GM18867 (cell line): ENCODE measurements around the gene MAP2.

Experiments
- ATAC-seq: cut with Tn5 transposase; IDR thresholded peaks from one replicate; pipeline ENCODE4 v1.9.1; 2021; ENCODE audit warnings: mild to moderate bottlenecking, moderate library complexity; ENCODE audit not compliant: unreplicated experiment

MAP2 gene

DNA sequence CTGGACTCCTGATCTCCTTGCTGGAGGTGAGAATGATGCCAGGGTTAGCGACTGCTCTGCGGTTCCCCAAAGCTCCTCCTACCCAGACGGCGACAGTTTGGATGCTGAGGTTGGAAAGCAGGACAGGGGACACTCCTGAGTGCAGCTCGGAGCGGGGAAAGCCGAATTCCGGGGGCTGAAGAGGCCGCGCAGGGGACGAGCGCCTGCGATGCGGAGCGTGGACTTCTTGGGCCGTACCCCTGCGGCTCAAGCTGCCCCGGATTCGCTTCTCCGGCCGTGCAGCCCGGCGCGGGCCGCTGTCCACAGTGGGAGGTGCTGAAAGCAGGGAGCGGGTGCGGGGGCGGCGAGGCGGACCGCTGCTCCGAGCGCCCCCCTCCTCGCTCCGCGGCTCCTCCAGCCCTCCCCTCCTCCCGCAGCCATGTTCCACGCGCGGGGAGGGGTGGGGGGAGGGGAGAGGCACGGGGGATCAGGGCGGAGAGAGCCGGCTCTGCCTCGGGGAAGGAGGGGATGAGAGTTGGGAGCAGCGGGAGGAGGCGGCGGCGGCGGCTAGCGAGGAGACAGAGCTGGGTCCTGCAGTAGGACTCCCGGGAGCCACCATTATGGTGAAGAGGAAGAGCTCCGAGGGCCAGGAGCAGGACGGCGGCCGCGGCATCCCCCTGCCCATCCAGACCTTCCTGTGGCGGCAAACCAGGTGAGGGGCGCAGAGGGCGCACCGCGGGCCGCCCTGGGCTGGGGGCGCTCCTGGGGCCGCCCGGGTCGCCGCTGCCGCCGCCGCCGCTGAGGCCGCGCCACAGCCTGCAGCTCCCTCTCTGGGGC lies 347.8 kb downstream of the MAP2 start, which contains the start of gene UNC80:
TSS of gene UNC80 (plus strand) at position 359 of the 816 bp plus-strand sequence. CDS start at position 600, 241 bp downstream.
- no peak for ATAC-seq

DNA sequence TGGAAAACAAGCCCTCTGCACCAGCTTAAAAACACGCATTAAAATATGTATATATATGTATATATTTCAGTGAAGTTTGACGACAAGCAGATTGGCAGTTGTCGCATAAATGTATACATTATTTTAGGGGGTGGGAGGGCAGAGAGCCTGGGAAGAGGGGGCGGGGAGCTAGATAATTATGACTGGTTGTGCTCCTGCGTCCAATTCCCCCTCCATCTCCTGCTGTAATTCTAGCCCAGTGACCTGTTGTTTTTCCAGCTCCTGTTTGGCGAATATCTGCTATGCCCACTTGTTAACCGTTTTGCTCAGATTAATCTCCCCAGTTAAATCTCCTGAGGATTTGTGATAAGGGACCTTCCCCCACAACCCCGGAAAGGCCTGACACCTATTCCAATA lies 348.4 kb downstream of the MAP2 start:
- no peak for ATAC-seq

DNA sequence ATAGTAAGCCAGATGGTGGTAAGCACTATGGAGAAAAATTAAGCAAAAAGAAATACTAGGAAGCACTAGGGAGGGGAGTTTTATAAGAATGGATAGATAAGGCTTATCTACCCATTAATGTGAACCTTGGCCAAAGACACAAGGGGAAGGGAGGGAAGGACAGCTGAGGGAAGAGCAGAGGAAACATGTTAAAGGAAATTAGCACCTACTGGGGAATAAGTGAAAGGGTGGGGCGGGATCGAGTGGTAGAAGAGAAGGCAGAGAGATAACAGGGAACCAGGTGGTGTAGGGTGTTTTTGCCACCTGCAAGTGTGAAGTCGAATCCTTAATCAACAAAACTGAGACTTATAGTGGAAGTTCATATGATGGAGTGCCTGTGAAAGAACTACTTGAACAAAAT lies 349.5 kb downstream of the MAP2 start:
- no peak for ATAC-seq
